Measurements from ENCODE around the gene MLEC. TPM values are rescaled to one million over a fixed set of nuclear protein-coding genes. Genes with fewer than 3 reads are reported as not detected.

The MLEC gene
- polyA plus RNA-seq, 2 of the 4 experiments (the other 2 are of a cell fraction), result 89.1 to 117 TPM

GRCh38 chr12:120656008-120656407 is 30.9 kb upstream of the MLEC start (continued):
- TF ChIP-seq, protein P1, sequence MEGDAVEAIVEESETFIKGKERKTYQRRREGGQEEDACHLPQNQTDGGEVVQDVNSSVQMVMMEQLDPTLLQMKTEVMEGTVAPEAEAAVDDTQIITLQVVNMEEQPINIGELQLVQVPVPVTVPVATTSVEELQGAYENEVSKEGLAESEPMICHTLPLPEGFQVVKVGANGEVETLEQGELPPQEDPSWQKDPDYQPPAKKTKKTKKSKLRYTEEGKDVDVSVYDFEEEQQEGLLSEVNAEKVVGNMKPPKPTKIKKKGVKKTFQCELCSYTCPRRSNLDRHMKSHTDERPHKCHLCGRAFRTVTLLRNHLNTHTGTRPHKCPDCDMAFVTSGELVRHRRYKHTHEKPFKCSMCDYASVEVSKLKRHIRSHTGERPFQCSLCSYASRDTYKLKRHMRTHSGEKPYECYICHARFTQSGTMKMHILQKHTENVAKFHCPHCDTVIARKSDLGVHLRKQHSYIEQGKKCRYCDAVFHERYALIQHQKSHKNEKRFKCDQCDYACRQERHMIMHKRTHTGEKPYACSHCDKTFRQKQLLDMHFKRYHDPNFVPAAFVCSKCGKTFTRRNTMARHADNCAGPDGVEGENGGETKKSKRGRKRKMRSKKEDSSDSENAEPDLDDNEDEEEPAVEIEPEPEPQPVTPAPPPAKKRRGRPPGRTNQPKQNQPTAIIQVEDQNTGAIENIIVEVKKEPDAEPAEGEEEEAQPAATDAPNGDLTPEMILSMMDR (IDR thresholded peaks at IDR 0.05), result no peak
- TF ChIP-seq FOXS1 (CRISPR knock-in tag; IDR thresholded peaks at IDR 0.05) (no peak), JUN (IDR thresholded peaks at IDR 0.05) (no peak)

DNA sequence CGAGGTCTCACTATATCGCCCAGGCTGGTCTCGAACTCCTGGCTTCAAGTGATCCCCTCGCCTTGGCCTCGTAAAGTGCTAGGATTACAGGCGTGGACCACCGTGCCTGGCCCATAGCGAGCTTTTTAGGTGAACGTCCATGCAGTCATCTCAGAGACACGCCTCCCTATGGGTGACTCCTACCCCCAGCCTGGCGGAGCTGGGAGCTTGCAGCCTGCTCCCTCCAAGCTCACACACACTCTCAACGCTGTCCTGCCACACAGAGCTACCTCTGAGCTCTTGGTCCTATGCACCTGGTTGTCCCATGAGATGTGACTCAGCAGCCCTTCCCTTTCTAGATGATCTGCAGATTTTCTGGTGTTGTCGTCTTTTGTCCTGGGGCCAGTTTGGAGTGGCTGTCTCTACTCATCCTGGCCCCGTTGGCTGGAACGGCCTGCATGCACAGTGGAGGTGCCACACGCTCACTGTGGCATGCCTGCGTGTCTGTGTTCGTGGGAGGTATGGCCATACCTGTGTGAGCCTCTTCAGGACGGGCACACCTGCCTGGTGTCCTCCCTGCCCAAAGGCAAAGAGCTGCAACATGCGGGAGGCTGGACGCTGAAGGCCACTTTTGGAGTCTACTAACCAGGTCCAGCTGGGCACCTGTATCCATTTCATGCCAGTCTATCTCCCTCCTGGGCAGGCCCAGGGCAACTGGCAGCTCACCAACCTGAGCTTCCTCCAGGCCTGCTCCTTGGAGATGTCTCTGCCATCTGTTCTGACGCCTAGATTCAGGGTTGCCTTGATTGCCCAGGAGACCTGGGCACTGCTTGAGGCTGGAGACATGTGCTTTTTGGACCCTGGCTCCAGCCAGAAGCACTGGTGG is 28.4 kb upstream of the MLEC start:
- POLR2A ChIA-PET, result no interaction called here
- FAIRE-seq, result no peak

GRCh38 chr12:120659151-120659525 is 27.8 kb upstream of the MLEC start:
- Histone ChIP-seq H3K4me2 (no peak overlapping the region), H3K4me1 (no peaks in the 10 kb centered on the region), H3K4me3 (no peak overlapping the region), H3K27ac (no peak overlapping the region), H3K9me3 (no peaks in the 10 kb centered on the region)
- ATAC-seq (no peak), FAIRE-seq (no peak), DNase-seq (ENCODE audit: low read depth in 1 of 2, low spot score in 1 of 2) (no peak)
- TF ChIP-seq RARB (CRISPR knock-in tag; IDR thresholded peaks at IDR 0.05), result no peak
- no peak for TF ChIP-seq FOXS1 (CRISPR knock-in tag; IDR thresholded peaks at IDR 0.05)
- no peak for TF ChIP-seq FOSB (CRISPR knock-in tag; IDR thresholded peaks at IDR 0.05)
- ChIA-PET POLR2A (no interaction called here), CTCF (interaction anchor here (1.2 to 4.9 kb wide), 5 partner anchors 8 to 75 kb away, joined by 3 to 95 read pairs (median 4); no protein-coding TSS in a partner anchor)
- WGBS (ENCODE audit: missing lambda C conversion rate), result 61% methylated on average over 8 of the region's 8 CpGs

More for the DNA sequence above, 28.4 kb upstream of the MLEC start:
- H3K4me3 ChIP-seq, result no peak overlapping the region
- TF ChIP-seq ZSCAN20 (CRISPR knock-in tag; IDR thresholded peaks at IDR 0.05) (no peak), ELK1 (IDR thresholded peaks at IDR 0.05; ENCODE audit: low read depth, low read length) (no peak), CHD2 (IDR thresholded peaks at IDR 0.05; ENCODE audit: low read length, partially characterized antibody) (no peak), HDAC2 (IDR thresholded peaks at IDR 0.05) (no peak), POLR2A (IDR thresholded peaks at IDR 0.05; ENCODE audit: low read length) (no peak), NR3C1 (IDR thresholded peaks at IDR 0.05) (no peak), SMC3 (IDR thresholded peaks at IDR 0.05) (no peak), PHF8 (IDR thresholded peaks at IDR 0.05; ENCODE audit: borderline replicate concordance, low read depth) (no peak), HEYL (CRISPR knock-in tag; IDR thresholded peaks at IDR 0.05) (no peak), JUN (IDR thresholded peaks at IDR 0.05) (no peak), CBX8 (IDR thresholded peaks at IDR 0.05) (no peak), MAFK (IDR thresholded peaks at IDR 0.05; ENCODE audit: partially characterized antibody) (no peak), ZNF302 (CRISPR knock-in tag; IDR thresholded peaks at IDR 0.05) (no peak), GATA3 (IDR thresholded peaks at IDR 0.05; ENCODE audit: borderline replicate concordance) (no peak), JUNB (IDR thresholded peaks at IDR 0.05) (no peak), FOSL2 (IDR thresholded peaks at IDR 0.05) (no peak), FOSL2 (CRISPR knock-in tag; IDR thresholded peaks at IDR 0.05) (no peak), TP53 (CRISPR knock-in tag; IDR thresholded peaks at IDR 0.05) (no peak), ZFP36 (IDR thresholded peaks at IDR 0.05; ENCODE audit: borderline replicate concordance, partially characterized antibody) (no peak)
- TF ChIP-seq, protein P2, sequence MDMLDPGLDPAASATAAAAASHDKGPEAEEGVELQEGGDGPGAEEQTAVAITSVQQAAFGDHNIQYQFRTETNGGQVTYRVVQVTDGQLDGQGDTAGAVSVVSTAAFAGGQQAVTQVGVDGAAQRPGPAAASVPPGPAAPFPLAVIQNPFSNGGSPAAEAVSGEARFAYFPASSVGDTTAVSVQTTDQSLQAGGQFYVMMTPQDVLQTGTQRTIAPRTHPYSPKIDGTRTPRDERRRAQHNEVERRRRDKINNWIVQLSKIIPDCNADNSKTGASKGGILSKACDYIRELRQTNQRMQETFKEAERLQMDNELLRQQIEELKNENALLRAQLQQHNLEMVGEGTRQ (IDR thresholded peaks at IDR 0.05), result no peak
- H3K4me2 ChIP-seq, result no peak overlapping the region
- no peaks in the 10 kb centered on the region for H3K4me1 ChIP-seq
- ATAC-seq (no peak), DNase-seq (ENCODE audit: low read depth in 1 of 2, low spot score in 1 of 2) (no peak)
- no peaks in the 10 kb centered on the region for H3K9me3 ChIP-seq
- 67% methylated on average over 22 of the region's 22 CpGs for WGBS (ENCODE audit: missing lambda C conversion rate)
- CTCF ChIA-PET, result interaction anchor here (0.6 to 4.9 kb wide), 5 partner anchors 9 to 55 kb away, joined by 3 to 95 read pairs (median 4); no protein-coding TSS in a partner anchor
- no peak overlapping the region for H3K27ac ChIP-seq
